AG04449 (cell line): ENCODE results near the gene FKBP2.

ENCODE experiments used
- CTCF ChIA-PET: fragments of 350-600 bp; formaldehyde crosslinking; extraction: SDS; loops from one replicate; lab custom pipeline; 2021; ENCODE audit warnings: antibody characterized with exemption; lab: Yijun Ruan, JAX
- POLR2A ChIA-PET: fragments of 400-600, 350-600 bp; formaldehyde crosslinking; extraction: SDS; loops from one replicate; lab custom pipeline; 2020; ENCODE audit warnings: antibody characterized with exemption, inconsistent platforms; lab: Yijun Ruan, JAX
- DNase-seq: peaks from one replicate; pipeline ENCODE4 v3.0.0-alpha.2; 2010; ENCODE audit warnings: low read depth, low spot score
- H3K4me3 ChIP-seq: 2 replicates; pipeline ENCODE4 v1.5.1; 2011; ENCODE audit warnings: low read depth, mild to moderate bottlenecking, control low read depth, low read length
- TF ChIP-seq, protein P1 (sequence below): IDR thresholded peaks from one replicate; pipeline ENCODE4 v1.5.1; 2011; ENCODE audit warnings: mild to moderate bottlenecking, moderate library complexity, low read length, control low read depth, inconsistent platforms; ENCODE audit not compliant: insufficient read depth; ENCODE audit errors: missing control alignments

The FKBP2 gene

DNA sequence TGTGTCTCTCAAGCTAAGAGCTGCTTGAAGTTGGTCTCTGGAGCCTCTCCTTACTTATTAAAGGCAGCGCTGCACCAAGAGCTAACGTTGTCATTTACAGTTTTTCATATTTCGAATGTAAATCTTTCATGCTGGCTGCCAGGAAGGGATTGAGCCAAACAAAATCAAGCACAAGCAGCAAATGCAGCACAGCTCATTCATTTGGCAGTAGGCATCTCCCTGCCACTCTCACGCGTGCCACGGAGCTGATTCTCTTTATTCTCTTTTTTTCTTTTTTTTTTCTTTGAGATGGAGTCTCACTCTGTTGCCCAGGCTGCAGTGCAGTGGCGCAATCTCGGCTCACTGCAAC lies 8.0 kb upstream of the FKBP2 start:
- TF ChIP-seq, protein P1, sequence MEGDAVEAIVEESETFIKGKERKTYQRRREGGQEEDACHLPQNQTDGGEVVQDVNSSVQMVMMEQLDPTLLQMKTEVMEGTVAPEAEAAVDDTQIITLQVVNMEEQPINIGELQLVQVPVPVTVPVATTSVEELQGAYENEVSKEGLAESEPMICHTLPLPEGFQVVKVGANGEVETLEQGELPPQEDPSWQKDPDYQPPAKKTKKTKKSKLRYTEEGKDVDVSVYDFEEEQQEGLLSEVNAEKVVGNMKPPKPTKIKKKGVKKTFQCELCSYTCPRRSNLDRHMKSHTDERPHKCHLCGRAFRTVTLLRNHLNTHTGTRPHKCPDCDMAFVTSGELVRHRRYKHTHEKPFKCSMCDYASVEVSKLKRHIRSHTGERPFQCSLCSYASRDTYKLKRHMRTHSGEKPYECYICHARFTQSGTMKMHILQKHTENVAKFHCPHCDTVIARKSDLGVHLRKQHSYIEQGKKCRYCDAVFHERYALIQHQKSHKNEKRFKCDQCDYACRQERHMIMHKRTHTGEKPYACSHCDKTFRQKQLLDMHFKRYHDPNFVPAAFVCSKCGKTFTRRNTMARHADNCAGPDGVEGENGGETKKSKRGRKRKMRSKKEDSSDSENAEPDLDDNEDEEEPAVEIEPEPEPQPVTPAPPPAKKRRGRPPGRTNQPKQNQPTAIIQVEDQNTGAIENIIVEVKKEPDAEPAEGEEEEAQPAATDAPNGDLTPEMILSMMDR: no peak
- ChIA-PET POLR2A (interaction anchor here (0.6 to 1.1 kb wide), 2 partner anchors 13 to 177 kb away, joined by 3 to 5 read pairs; no protein-coding TSS in a partner anchor), CTCF (interaction anchor here (0.9 to 2.0 kb wide), 4 partner anchors 8 to 29 kb away, joined by 3 to 12 read pairs (median 4); partner anchors contain the start of genes FERMT3, FKBP2 and PLCB3)
- DNase-seq: no peak
- no peak overlapping the region for H3K4me3 ChIP-seq

DNA sequence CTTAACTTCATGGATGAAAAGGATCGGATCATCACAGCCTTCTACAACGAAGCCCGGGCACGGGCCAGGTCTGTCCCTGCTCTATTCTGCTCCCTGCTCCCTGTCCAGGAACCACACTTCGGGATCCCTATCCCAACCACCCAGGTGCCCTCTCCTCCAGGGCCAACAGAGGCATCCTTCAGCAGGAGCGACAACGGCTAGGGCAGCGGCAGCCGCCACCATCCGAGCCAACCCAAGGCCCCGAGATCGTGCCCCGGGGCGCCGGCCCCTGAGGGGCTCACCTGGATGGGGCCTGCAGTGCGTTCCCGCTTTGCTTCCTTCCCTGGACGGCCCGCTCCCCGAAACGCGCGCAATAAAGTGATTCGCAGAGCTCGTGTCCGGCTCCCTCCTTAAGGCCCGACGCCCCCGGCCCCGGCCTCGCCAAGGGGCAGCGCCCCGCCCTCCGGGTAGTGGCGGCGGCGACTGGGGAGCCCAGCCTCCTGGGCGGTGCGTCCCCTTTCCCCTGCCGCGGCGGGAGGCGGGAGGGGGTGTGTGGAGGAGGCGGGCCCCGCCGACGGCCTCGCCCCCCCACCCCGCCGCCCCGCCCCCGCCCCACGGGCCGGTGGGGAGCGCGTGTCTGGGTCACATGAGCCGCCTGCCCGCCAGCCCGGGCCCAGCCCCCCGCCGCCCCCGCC lies 6.8 kb upstream of the FKBP2 start, which contains the start of gene VEGFB:
Gene VEGFB, plus strand, starts transcription at position 672 of the 674 bp plus-strand sequence. CDS start 250 bp downstream, outside the sequence.
- DNase-seq: no peak
- TF ChIP-seq, protein P1: no peak
- H3K4me3 ChIP-seq: peak within 1 kb of the TSS; percentile 66
- POLR2A ChIA-PET: no interaction called here
- CTCF ChIA-PET: interaction anchor here (1.4 kb wide), 1 partner anchor 30 kb away, joined by 5 read pairs; no protein-coding TSS in a partner anchor

DNA sequence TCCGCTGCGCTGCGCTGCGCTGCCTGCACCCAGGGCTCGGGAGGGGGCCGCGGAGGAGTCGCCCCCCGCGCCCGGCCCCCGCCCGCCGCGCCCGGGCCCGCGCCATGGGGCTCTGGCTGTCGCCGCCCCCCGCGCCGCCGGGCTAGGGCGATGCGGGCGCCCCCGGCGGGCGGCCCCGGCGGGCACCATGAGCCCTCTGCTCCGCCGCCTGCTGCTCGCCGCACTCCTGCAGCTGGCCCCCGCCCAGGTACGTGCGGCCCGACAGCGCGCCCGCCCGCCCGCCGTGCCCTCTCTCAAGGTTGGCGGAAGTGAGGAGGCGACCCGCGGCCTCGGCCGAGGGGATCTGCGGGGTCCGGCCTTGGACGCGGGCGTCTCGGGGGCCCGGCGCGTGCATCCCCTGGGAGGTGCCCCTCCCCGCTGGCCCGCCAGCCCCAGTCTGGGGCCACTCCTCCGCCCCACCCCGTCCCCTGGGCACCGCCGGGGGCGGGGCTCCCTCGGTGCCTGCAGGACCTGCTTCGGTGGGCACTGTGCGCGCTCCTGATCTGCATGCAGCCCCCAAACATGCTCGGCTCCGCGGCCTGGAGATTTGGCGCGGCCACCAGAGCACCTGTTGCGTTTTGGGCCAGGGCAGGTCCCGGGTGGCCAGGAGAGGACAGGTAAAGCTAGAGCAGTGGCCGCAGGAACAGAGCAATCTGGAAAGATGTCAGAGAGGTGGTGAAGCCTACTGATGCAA lies 6.1 kb upstream of the FKBP2 start:
- DNase-seq: no peak
- peak overlapping the region; percentile 66 for H3K4me3 ChIP-seq
- ChIA-PET POLR2A (no interaction called here), CTCF (interaction anchor here (1.0 kb wide), 1 partner anchor 31 kb away, joined by 4 read pairs; no protein-coding TSS in a partner anchor)
- TF ChIP-seq, protein P1: no peak

DNA sequence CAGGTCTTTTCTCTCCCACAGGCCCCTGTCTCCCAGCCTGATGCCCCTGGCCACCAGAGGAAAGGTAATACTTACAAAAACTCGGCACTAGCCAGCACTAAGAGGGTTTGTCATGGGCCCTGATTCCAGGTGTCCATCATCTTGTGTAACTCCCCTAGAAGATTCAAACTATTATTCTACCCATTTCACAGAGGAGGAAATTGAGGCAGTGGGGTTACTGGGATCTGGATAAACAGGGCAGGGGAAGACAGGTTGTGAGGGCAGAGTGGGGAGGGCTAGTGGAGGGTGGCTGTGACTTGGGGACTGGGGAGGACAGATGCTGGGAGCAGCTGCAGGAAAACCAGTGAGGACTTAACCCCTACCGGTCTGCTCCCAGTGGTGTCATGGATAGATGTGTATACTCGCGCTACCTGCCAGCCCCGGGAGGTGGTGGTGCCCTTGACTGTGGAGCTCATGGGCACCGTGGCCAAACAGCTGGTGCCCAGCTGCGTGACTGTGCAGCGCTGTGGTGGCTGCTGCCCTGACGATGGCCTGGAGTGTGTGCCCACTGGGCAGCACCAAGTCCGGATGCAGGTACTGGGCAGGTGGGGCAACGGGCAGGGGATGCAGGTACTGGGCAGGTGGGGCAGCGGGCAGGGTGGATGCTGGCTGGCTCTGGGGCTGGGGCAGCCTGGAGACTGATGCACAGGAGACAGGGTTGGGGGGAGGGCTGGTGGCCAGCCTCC lies 5.3 kb upstream of the FKBP2 start:
- DNase-seq: no peak
- ChIA-PET POLR2A (interaction anchor here (0.7 to 0.9 kb wide), 2 partner anchors 11 to 88 kb away, joined by 3 read pairs; no protein-coding TSS in a partner anchor), CTCF (interaction anchor here (1.0 to 3.8 kb wide), 5 partner anchors 10 to 68 kb away, joined by 3 to 25 read pairs (median 4); partner anchors contain the start of gene PLCB3)
- peak overlapping the region; percentile 66 for H3K4me3 ChIP-seq
- TF ChIP-seq, protein P1: no peak

DNA sequence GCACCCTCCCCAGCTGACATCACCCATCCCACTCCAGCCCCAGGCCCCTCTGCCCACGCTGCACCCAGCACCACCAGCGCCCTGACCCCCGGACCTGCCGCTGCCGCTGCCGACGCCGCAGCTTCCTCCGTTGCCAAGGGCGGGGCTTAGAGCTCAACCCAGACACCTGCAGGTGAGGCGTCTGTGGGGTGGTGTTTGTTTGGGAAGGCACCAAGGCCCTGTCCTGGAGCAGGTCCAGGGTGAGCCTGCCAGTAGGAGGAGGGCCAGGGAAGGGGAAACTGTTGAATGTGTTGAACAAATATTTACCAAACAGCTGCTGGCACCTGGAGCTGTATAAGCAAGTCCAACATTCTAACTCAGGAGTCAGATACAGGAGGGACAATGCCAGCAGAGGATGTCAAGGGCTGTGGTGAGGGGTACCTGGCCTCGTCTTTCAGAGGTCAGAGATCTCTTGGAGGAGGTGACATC lies 3.4 kb upstream of the FKBP2 start:
- ChIA-PET POLR2A (interaction anchor here (0.7 kb wide), 2 partner anchors 8 to 9 kb away, joined by 3 to 4 read pairs; partner anchors contain the start of gene PPP1R14B), CTCF (interaction anchor here (1.0 to 3.8 kb wide), 5 partner anchors 14 to 118 kb away, joined by 3 to 25 read pairs (median 4); partner anchors contain the start of gene PLCB3)
- H3K4me3 ChIP-seq: no peak overlapping the region
- TF ChIP-seq, protein P1: no peak
- no peak for DNase-seq
